ENCODE data around the gene DUSP22. TPM values are rescaled to one million over a fixed set of nuclear protein-coding genes. Genes with fewer than 3 reads are reported as not detected.
A peak's percentile ranks its signal among the peaks of the same experiment; 100 is the strongest.

DUSP22 gene
- total and polyA plus RNA-seq, 3 experiments from 2014 or later: 24.4 to 38.5 (median 25.3) TPM

DNA sequence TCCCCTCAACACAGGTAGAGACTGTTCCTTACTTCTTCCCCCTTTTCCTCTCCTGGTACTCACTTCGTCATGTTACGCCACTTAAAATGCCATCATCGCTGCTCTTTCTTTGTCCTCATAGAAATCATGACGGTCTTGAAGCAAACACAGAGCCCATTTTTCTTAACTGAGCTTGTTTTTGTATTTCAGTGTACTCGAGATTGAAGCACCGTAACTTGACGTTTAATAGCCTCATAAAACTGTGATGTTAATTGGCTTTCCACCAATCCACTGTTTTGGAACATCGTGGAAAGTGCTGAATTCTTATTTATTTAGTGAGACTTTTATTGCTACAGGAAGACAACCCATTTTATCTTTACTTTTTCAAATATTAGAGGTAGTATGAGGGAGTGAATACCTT is 38.7 kb downstream of the DUSP22 start:
- no peak for DNase-seq
- POLR2A ChIA-PET: no interaction called here

DNA sequence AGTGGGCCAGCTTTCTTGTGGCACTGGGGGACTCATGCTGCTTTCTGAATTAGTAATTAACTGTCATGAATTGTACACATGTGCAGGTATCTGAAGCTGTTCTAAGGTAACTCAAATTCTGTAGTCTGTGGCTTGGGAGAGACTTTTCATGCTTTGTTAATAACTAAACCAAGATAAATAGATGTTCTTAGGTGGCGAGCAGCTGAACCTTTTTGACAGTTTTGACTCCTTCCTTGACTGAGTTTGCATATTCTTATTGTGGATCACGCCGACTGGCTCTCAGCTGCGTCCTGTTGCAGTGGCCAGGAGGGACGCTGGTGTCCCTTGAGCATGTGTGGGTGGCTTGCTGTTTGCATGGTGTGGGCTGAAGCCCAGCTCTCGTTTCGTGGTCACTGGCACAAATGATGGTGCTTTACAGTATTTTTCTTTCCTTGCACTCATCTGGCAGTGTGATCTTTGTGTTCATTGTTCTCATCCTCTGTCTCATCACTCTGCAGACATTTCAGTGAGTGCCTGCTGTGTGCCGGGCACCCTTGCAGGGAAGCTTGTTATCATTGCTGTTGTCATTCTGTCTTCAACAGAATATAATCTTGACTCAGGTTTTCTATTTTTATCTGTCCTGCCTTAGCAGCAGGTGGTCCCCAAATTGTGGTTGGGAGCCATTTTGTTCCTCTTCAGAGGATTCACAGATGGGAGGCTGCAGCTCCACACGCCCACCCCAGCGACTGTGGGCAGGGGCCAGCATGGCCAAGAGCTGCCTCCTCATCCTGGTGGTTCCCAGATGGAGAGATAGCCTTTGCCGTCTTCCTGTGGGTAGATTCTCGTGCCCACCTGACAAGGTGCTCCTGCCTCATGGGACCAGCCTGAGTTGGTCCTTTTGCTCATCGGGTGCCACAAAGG is 39.6 kb downstream of the DUSP22 start:
- peaks cover 0 to 5% (median 3%) of the 10 kb centered on the region in 3 donors for H3K36me3 Mint-ChIP-seq
- H3K27ac Mint-ChIP-seq: no peak overlapping the region
- peaks cover 13 to 14% (median 13%) of the 10 kb centered on the region in 3 donors for H3K4me1 Mint-ChIP-seq
- H3K4me1 ChIP-seq (ENCODE audit: insufficient read depth, low read length): peaks cover 9% of the 10 kb centered on the region
- H3K9me3 Mint-ChIP-seq: peaks cover 0 to 3% (median 0%) of the 10 kb centered on the region in 5 donors
- ChIA-PET POLR2A (no interaction called here), CTCF (no interaction called here)
- H3K27me3 ChIP-seq (ENCODE audit: insufficient read depth, low read length, poor library complexity, severe bottlenecking): no peaks in the 10 kb centered on the region
- no peak overlapping the region for H3K4me3 Mint-ChIP-seq
- no peak overlapping the region for H3K4me3 ChIP-seq (ENCODE audit: low read length)
- peaks cover 0 to 3% of the 10 kb centered on the region in 2 donors for H3K27me3 Mint-ChIP-seq
- no peak for DNase-seq
- no peaks in the 10 kb centered on the region for H3K36me3 ChIP-seq (ENCODE audit: insufficient read depth, low read length)
- H3K27ac ChIP-seq (ENCODE audit: low read depth, low read length): no peak overlapping the region
- H3K9me3 ChIP-seq (ENCODE audit: low read length): no peaks in the 10 kb centered on the region

More for the DNA sequence above, 38.7 kb downstream of the DUSP22 start:
- Histone ChIP-seq H3K27ac (ENCODE audit: low read depth, low read length) (no peak overlapping the region), H3K4me1 (ENCODE audit: insufficient read depth, low read length) (no peaks in the 10 kb centered on the region), H3K36me3 (ENCODE audit: insufficient read depth, low read length) (no peaks in the 10 kb centered on the region), H3K9me3 (ENCODE audit: low read length) (no peaks in the 10 kb centered on the region), H3K4me3 (ENCODE audit: low read length) (no peak overlapping the region), H3K27me3 (ENCODE audit: insufficient read depth, low read length, poor library complexity, severe bottlenecking) (no peaks in the 10 kb centered on the region)
- Mint-ChIP-seq H3K4me1 (peaks cover 4% of the 10 kb centered on the region in 3 donors), H3K9me3 (no peaks in the 10 kb centered on the region), H3K4me3 (no peak overlapping the region), H3K36me3 (peaks cover 0 to 10% (median 7%) of the 10 kb centered on the region in 3 donors), H3K27ac (no peak overlapping the region), H3K27me3 (no peaks in the 10 kb centered on the region)
- CTCF ChIA-PET: no interaction called here

DNA sequence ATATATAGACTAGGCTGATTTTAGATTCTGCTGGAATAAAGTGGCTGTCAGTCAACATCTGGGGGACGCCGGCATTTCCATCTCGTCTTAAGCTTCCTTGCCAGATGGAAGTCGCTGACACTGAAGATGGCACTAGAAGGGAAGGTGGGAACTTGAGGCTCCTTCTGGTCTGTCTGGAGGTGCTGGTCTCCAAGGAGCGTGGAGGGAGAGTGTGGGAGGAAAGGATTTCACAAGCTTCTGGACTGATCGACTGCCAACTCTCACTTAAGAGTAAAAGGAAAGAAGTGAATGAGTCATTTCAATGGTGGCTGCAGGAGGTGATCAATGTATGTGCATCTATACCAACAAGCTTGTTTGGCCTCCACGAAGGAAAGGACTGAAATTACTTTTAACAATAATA is 40.4 kb downstream of the DUSP22 start:
- Mint-ChIP-seq H3K4me1 (peaks cover 18 to 21% (median 21%) of the 10 kb centered on the region in 3 donors), H3K27ac (no peak overlapping the region), H3K27me3 (peaks cover 0 to 3% of the 10 kb centered on the region in 2 donors), H3K9me3 (peaks cover 0 to 3% (median 0%) of the 10 kb centered on the region in 5 donors), H3K4me3 (no peak overlapping the region), H3K36me3 (peaks cover 0 to 3% (median 1%) of the 10 kb centered on the region in 3 donors)
- H3K27ac ChIP-seq (ENCODE audit: low read depth, low read length): no peak overlapping the region
- no peak overlapping the region for H3K4me3 ChIP-seq (ENCODE audit: low read length)
- ChIA-PET CTCF (no interaction called here), POLR2A (no interaction called here)
- no peaks in the 10 kb centered on the region for H3K27me3 ChIP-seq (ENCODE audit: insufficient read depth, low read length, poor library complexity, severe bottlenecking)
- peaks cover 17% of the 10 kb centered on the region for H3K4me1 ChIP-seq (ENCODE audit: insufficient read depth, low read length)
- H3K9me3 ChIP-seq (ENCODE audit: low read length): no peaks in the 10 kb centered on the region
- no peak for DNase-seq
- H3K36me3 ChIP-seq (ENCODE audit: insufficient read depth, low read length): no peaks in the 10 kb centered on the region

DNA sequence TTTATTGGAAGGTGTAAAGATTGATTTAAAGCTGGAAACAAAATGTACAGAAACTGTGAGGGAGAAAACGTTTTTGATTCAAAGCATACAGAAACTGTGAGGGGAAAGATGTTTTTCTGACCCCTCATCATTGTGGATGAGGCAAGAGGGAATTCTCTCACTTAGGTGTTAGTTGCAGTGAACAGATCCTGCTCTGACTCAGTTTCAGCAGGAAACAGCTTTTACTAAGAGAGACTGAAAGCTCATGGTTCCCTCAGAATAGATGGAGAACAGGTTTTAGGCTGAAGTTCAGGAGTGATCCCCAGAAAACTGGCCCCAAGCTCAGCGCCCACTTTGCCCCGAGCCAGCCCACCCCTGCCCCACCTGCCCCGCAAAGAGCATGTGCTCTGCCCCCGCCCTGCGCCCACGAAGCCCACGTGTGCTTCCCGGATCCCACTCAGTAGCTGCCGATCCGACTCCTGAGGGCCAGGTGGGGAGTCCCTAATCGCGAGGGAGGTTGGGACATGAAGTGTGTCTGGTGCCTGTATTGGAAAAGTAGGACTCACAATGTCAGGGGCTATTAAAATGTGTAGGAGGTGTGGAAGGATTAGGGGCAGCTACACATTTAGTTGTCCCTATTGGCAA is 41.2 kb downstream of the DUSP22 start:
- H3K27ac ChIP-seq (ENCODE audit: low read depth, low read length): no peak overlapping the region

DNA sequence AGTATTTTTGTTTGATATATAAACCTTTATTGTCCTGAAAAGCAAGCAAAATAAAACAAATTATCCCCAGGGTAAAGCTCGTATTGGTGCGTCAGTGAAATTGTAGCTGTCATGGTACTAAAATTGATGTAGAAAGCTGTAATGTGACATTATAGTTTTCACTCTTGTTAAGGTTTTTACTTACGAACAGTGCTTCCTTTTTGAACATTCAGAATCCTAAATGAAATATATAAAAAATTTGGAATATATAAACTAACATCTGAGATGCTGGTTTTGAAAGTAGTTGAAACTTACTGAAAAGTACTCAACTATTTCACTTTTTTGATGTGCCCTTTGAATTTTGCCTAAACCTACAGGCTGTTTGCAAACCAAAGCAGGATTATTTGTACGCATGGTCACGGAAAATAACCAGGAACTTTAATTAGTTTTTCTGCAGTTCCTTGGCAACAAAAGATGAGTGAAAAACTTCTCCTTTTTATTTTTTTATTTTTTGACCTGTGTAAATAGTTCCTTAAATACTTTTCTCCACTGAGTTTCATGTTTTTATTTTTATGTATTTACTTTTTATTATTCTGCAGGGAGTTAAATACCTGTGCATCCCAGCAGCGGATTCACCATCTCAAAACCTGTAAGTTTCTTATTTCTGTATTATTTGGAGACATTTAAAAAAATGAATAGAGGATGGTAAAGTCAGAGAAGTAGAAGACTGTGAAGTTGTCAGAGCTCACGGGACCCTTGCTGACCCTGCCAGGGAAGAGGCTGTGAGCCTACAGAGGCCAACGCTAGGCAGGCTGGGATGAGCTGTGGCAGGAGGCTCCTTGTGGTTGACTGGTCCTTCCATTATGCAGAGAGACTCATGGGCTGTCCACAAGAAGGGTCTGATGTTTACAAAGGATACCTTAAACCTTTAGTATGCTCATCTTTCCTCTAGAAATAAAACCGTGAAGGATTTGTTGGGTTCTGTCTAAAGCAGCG is 42.5 kb downstream of the DUSP22 start:
- Mint-ChIP-seq H3K9me3 (peaks cover 0 to 3% (median 0%) of the 10 kb centered on the region in 5 donors), H3K27me3 (peaks cover 0 to 3% of the 10 kb centered on the region in 2 donors), H3K4me1 (peaks cover 37 to 43% (median 40%) of the 10 kb centered on the region in 3 donors), H3K36me3 (peaks cover 0 to 2% (median 0%) of the 10 kb centered on the region in 3 donors), H3K4me3 (no peak overlapping the region), H3K27ac (no peak overlapping the region)
- Histone ChIP-seq H3K36me3 (ENCODE audit: insufficient read depth, low read length) (no peaks in the 10 kb centered on the region), H3K27ac (ENCODE audit: low read depth, low read length) (no peak overlapping the region), H3K27me3 (ENCODE audit: insufficient read depth, low read length, poor library complexity, severe bottlenecking) (no peaks in the 10 kb centered on the region), H3K4me3 (ENCODE audit: low read length) (no peak overlapping the region), H3K4me1 (ENCODE audit: insufficient read depth, low read length) (peaks cover 36% of the 10 kb centered on the region), H3K9me3 (ENCODE audit: low read length) (no peaks in the 10 kb centered on the region)
- ChIA-PET POLR2A (interaction anchor here (0.5 kb wide), 1 partner anchor 18 kb away, joined by 3 read pairs; no protein-coding TSS in a partner anchor), CTCF (no interaction called here)
- no peak for DNase-seq

More for the DNA sequence above, 41.2 kb downstream of the DUSP22 start:
- peaks cover 23% of the 10 kb centered on the region for H3K4me1 ChIP-seq (ENCODE audit: insufficient read depth, low read length)
- H3K9me3 Mint-ChIP-seq: peaks cover 0 to 3% (median 0%) of the 10 kb centered on the region in 5 donors
- H3K9me3 ChIP-seq (ENCODE audit: low read length): no peaks in the 10 kb centered on the region
- peaks cover 0 to 3% of the 10 kb centered on the region in 2 donors for H3K27me3 Mint-ChIP-seq
- H3K27me3 ChIP-seq (ENCODE audit: insufficient read depth, low read length, poor library complexity, severe bottlenecking): no peaks in the 10 kb centered on the region
- H3K36me3 Mint-ChIP-seq: no peaks in the 10 kb centered on the region
- ChIA-PET CTCF (no interaction called here), POLR2A (no interaction called here)
- no peak overlapping the region for H3K27ac Mint-ChIP-seq
- DNase-seq: no peak
- peaks cover 24 to 29% (median 27%) of the 10 kb centered on the region in 3 donors for H3K4me1 Mint-ChIP-seq
- no peak overlapping the region for H3K4me3 ChIP-seq (ENCODE audit: low read length)
- H3K4me3 Mint-ChIP-seq: no peak overlapping the region
- no peaks in the 10 kb centered on the region for H3K36me3 ChIP-seq (ENCODE audit: insufficient read depth, low read length)

DNA sequence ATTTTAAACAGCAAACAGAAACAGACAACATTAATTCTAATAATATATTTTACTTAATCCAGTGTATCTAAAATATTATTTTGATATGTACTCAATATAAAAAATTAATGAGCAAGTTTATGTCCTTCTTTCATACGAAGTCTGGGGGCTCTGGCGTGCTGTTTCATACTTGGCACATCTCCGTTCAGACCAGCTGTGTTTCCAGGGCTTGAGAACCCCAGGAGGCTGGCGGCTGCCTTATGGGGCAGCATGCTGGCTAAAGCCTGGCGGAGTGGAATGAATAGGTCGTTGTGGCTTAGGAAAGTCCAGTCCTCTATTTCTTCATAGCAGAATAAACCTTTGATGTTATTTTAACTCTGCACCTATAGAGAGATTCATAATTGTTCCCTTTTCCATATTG is 43.3 kb downstream of the DUSP22 start:
- H3K27ac Mint-ChIP-seq: no peak overlapping the region
- peaks cover 0 to 2% (median 0%) of the 10 kb centered on the region in 3 donors for H3K36me3 Mint-ChIP-seq
- DNase-seq: no peak
- H3K27me3 ChIP-seq (ENCODE audit: insufficient read depth, low read length, poor library complexity, severe bottlenecking): no peaks in the 10 kb centered on the region
- H3K4me1 Mint-ChIP-seq: peaks cover 43 to 50% (median 46%) of the 10 kb centered on the region in 3 donors
- no peaks in the 10 kb centered on the region for H3K36me3 ChIP-seq (ENCODE audit: insufficient read depth, low read length)
- peaks cover 41% of the 10 kb centered on the region for H3K4me1 ChIP-seq (ENCODE audit: insufficient read depth, low read length)
- H3K9me3 Mint-ChIP-seq: peaks cover 0 to 3% (median 0%) of the 10 kb centered on the region in 5 donors
- H3K27me3 Mint-ChIP-seq: peaks cover 0 to 3% of the 10 kb centered on the region in 2 donors
- no peak overlapping the region for H3K4me3 Mint-ChIP-seq
- no peak overlapping the region for H3K27ac ChIP-seq (ENCODE audit: low read depth, low read length)
- H3K4me3 ChIP-seq (ENCODE audit: low read length): no peak overlapping the region
- H3K9me3 ChIP-seq (ENCODE audit: low read length): no peaks in the 10 kb centered on the region
- CTCF ChIA-PET: no interaction called here
- POLR2A ChIA-PET: interaction anchor here (0.5 kb wide), 1 partner anchor 19 kb away, joined by 3 read pairs; no protein-coding TSS in a partner anchor

DNA sequence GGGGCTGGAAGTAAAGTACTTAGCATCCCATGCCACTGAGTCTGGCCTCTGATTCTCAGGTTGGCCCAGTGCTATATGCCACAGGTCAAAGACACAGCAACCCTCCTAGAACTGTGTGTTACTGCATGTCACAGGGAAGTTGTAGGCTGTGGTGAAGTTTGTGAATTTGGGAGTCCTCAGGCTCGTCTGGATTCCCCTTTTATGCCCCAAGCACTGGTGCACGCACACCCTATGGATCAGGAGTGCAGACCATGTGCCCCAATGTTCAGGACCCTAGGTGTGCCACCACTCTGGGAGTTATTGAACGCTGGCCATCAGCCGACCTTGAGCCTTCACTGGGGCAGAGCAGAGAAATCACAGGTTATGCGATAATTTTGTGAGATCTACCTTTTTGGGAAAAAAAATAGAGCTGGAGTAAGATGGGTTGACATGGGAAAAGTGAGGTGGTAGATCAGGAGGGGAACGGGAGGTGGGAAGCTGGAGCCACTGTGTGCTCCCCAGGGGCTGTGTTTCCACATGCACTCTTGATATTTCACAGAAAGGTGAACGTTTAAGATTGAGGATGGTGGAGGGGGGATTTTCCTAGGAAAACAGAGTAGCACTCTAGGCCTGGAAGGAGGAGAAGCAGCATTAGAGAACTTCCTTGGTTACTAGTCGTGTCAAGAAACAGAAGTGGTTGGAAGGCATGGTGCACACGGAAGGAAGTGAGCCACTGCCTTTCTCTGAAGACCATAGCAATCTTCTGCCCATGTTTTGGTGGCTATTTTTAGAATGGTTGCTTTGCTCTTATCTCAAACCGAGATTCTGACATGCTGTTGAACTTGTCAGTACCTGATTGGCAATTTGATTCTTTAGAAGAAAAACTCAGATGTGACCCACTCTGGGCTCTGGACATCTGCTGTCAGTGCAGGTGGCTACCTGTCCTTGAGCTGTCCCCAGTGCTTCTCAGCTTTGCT is 44.1 kb downstream of the DUSP22 start:
- Mint-ChIP-seq H3K27me3 (peaks cover 0 to 3% of the 10 kb centered on the region in 2 donors), H3K27ac (peak overlapping the region in 7 of 8 donors; percentile 0 to 76 (median 37)), H3K4me3 (peak overlapping the region in 5 of 7 donors; percentile 3 to 71 (median 14)), H3K9me3 (peaks cover 0 to 5% (median 0%) of the 10 kb centered on the region in 5 donors), H3K4me1 (peaks cover 48 to 57% (median 50%) of the 10 kb centered on the region in 3 donors), H3K36me3 (peaks cover 0 to 4% (median 2%) of the 10 kb centered on the region in 3 donors)
- no peak overlapping the region for H3K27ac ChIP-seq (ENCODE audit: low read depth, low read length)
- peaks cover 41% of the 10 kb centered on the region for H3K4me1 ChIP-seq (ENCODE audit: insufficient read depth, low read length)
- H3K9me3 ChIP-seq (ENCODE audit: low read length): no peaks in the 10 kb centered on the region
- ChIA-PET CTCF (interaction anchor here (1.3 kb wide), 1 partner anchor 14 kb away, joined by 3 read pairs; no protein-coding TSS in a partner anchor), POLR2A (no interaction called here)
- H3K4me3 ChIP-seq (ENCODE audit: low read length): no peak overlapping the region
- H3K27me3 ChIP-seq (ENCODE audit: insufficient read depth, low read length, poor library complexity, severe bottlenecking): no peaks in the 10 kb centered on the region
- H3K36me3 ChIP-seq (ENCODE audit: insufficient read depth, low read length): no peaks in the 10 kb centered on the region
- no peak for DNase-seq
